ENCODE results near the gene UBE2E3.

UBE2E3 gene

GRCh38 chr2:180955101-180955500 lies 25.3 kb upstream of the UBE2E3 start:
- in situ Hi-C loops (cut with MboI; ENCODE audit: low pct_unique_long_range_greater_than_20kb, low sequenced_read_pairs, unreplicated experiment), result no loop called here
- no peak for TF ChIP-seq CTCF (IDR thresholded peaks at IDR 0.05; ENCODE audit: extremely low read depth, insufficient read depth, missing control alignments)
- DNase-seq (ENCODE audit: low spot score), result no peak

GRCh38 chr2:180959787-180960186 lies 20.6 kb upstream of the UBE2E3 start:
- TF ChIP-seq CTCF (IDR thresholded peaks at IDR 0.05; ENCODE audit: extremely low read depth, insufficient read depth, missing control alignments), result no peak
- DNase-seq (ENCODE audit: low spot score), result no peak
- in situ Hi-C loops (cut with MboI; ENCODE audit: low pct_unique_long_range_greater_than_20kb, low sequenced_read_pairs, unreplicated experiment), result no loop called here

GRCh38 chr2:180960982-180961381 lies 19.4 kb upstream of the UBE2E3 start:
- no peak for DNase-seq (ENCODE audit: low spot score)
- in situ Hi-C loops (cut with MboI; ENCODE audit: low pct_unique_long_range_greater_than_20kb, low sequenced_read_pairs, unreplicated experiment), result no loop called here
- no peak for TF ChIP-seq CTCF (IDR thresholded peaks at IDR 0.05; ENCODE audit: extremely low read depth, insufficient read depth, missing control alignments)

GRCh38 chr2:180962727-180963314 lies 17.6 kb upstream of the UBE2E3 start:
- DNase-seq (ENCODE audit: low spot score), result no peak
- TF ChIP-seq CTCF (IDR thresholded peaks at IDR 0.05; ENCODE audit: extremely low read depth, insufficient read depth, missing control alignments), result no peak
- in situ Hi-C loops (cut with MboI; ENCODE audit: low pct_unique_long_range_greater_than_20kb, low sequenced_read_pairs, unreplicated experiment), result no loop called here

- DNase-seq (ENCODE audit: low spot score), result no peak
- in situ Hi-C loops (cut with MboI; ENCODE audit: low pct_unique_long_range_greater_than_20kb, low sequenced_read_pairs, unreplicated experiment), result no loop called here
- TF ChIP-seq CTCF (IDR thresholded peaks at IDR 0.05; ENCODE audit: extremely low read depth, insufficient read depth, missing control alignments), result no peak
These were observed 14.0 kb upstream of the UBE2E3 start for GRCh38 chr2:180966378-180966777.

- no peak for TF ChIP-seq CTCF (IDR thresholded peaks at IDR 0.05; ENCODE audit: extremely low read depth, insufficient read depth, missing control alignments)
- in situ Hi-C loops (cut with MboI; ENCODE audit: low pct_unique_long_range_greater_than_20kb, low sequenced_read_pairs, unreplicated experiment), result no loop called here
These were observed 11.3 kb upstream of the UBE2E3 start for GRCh38 chr2:180969124-180969523.

GRCh38 chr2:180970016-180970415 lies 10.4 kb upstream of the UBE2E3 start:
- in situ Hi-C loops (cut with MboI; ENCODE audit: low pct_unique_long_range_greater_than_20kb, low sequenced_read_pairs, unreplicated experiment), result no loop called here
- DNase-seq (ENCODE audit: low spot score), result no peak
- TF ChIP-seq CTCF (IDR thresholded peaks at IDR 0.05; ENCODE audit: extremely low read depth, insufficient read depth, missing control alignments), result no peak

More at GRCh38 chr2:180969124-180969523, 11.3 kb upstream of the UBE2E3 start:
- no peak for DNase-seq (ENCODE audit: low spot score)

Data from GM13977 (cell line).